WTC11 (cell line): ENCODE data around the gene EPC1. TPM values are rescaled to one million over a fixed set of nuclear protein-coding genes. Genes with fewer than 3 reads are reported as not detected.

Source experiments
- ATAC-seq: fragments of 200-7000 bp; cut with Tn5 transposase; 2 replicates; pipeline ENCODE4 v1.10.0; 2021; ENCODE audit warnings: mild to moderate bottlenecking, moderate library complexity
- CTCF ChIA-PET: fragments of 300-600 bp; sonication (Branson Sonifier 250); formaldehyde crosslinking; loops from one replicate; lab custom pipeline; 2021; ENCODE audit warnings: antibody characterized with exemption; lab: Charles Lee
- POLR2A ChIA-PET: fragments of 350-600 bp; sonication (Branson Sonifier 250); formaldehyde crosslinking; loops from one replicate; lab custom pipeline; 2021; ENCODE audit warnings: antibody characterized with exemption; lab: Charles Lee
- DNase-seq: peaks from one replicate; pipeline ENCODE4 v3.0.0; 2021; ENCODE audit warnings: low spot score
- H3K27ac Mint-ChIP-seq: 2 replicates; pipeline ENCODE4 v1.8.0; 2021; ENCODE audit warnings: mixed read lengths
- H3K27me3 Mint-ChIP-seq: 2 replicates; pipeline ENCODE4 v1.8.0; 2021; ENCODE audit warnings: low read depth, mild to moderate bottlenecking, moderate library complexity, mixed read lengths
- H3K36me3 Mint-ChIP-seq: 2 replicates; pipeline ENCODE4 v1.8.0; 2021; ENCODE audit warnings: mixed read lengths
- H3K4me1 Mint-ChIP-seq: 2 replicates; pipeline ENCODE4 v1.8.0; 2022; ENCODE audit warnings: mixed read lengths
- H3K4me3 Mint-ChIP-seq: 2 replicates; pipeline ENCODE4 v1.8.0; 2021; ENCODE audit warnings: mild to moderate bottlenecking, moderate library complexity, mixed read lengths
- H3K9me3 Mint-ChIP-seq: 2 replicates; pipeline ENCODE4 v1.8.0; 2021; ENCODE audit warnings: mixed read lengths
- AFF4 ChIP-seq: sonication (generic); formaldehyde crosslinking; IDR thresholded peaks from 2 replicates; pipeline ENCODE4 v1.8.1; 2023; ENCODE audit warnings: mild to moderate bottlenecking, missing genetic modification reagents, borderline replicate concordance
- ATF3 ChIP-seq: sonication (generic); formaldehyde crosslinking; conservative IDR thresholded peaks from 2 replicates; pipeline ENCODE4 v1.8.1; 2022; ENCODE audit warnings: mild to moderate bottlenecking, missing genetic modification reagents
- CREB1 ChIP-seq: sonication (generic); formaldehyde crosslinking; IDR thresholded peaks from 2 replicates; pipeline ENCODE4 v1.8.0; 2023; ENCODE audit warnings: mild to moderate bottlenecking, missing genetic modification reagents
- CREM ChIP-seq: sonication (generic); formaldehyde crosslinking; IDR thresholded peaks from 2 replicates; pipeline ENCODE4 v1.8.1; 2022; ENCODE audit warnings: mild to moderate bottlenecking, missing genetic modification reagents, moderate library complexity
- E2F1 ChIP-seq: sonication (generic); formaldehyde crosslinking; IDR thresholded peaks from 2 replicates; pipeline ENCODE4 v1.8.0; 2022; ENCODE audit warnings: mild to moderate bottlenecking, missing genetic modification reagents
- E2F5 ChIP-seq: sonication (generic); formaldehyde crosslinking; IDR thresholded peaks from 2 replicates; pipeline ENCODE4 v1.8.1; 2022; ENCODE audit warnings: mild to moderate bottlenecking, moderate library complexity, missing genetic modification reagents
- ETV6 ChIP-seq: sonication (generic); formaldehyde crosslinking; IDR thresholded peaks from 2 replicates; pipeline ENCODE4 v1.8.1; 2022; ENCODE audit warnings: mild to moderate bottlenecking, missing genetic modification reagents
- GRHL2 ChIP-seq: fragments of 250-450 bp; sonication (Bioruptor Pico); IDR thresholded peaks from 2 replicates; pipeline ENCODE4 v1.8.0; 2022; ENCODE audit warnings: mild to moderate bottlenecking, moderate library complexity; ENCODE audit not compliant: insufficient replicate concordance, severe bottlenecking
- GTF2I ChIP-seq: fragments of 250-450 bp; sonication (Bioruptor Pico); conservative IDR thresholded peaks from 2 replicates; pipeline ENCODE4 v1.4.0; 2021; ENCODE audit warnings: mild to moderate bottlenecking
- HMGXB4 ChIP-seq: sonication (generic); formaldehyde crosslinking; IDR thresholded peaks from 2 replicates; pipeline ENCODE4 v1.8.1; 2023; ENCODE audit warnings: mild to moderate bottlenecking, moderate library complexity, missing genetic modification reagents
- IRF1 ChIP-seq: sonication (generic); formaldehyde crosslinking; IDR thresholded peaks from 2 replicates; pipeline ENCODE4 v1.8.0; 2023; ENCODE audit warnings: missing genetic modification reagents
- NR2C2 ChIP-seq: sonication (generic); formaldehyde crosslinking; IDR thresholded peaks from 2 replicates; pipeline ENCODE4 v1.8.0; 2022; ENCODE audit warnings: mild to moderate bottlenecking, missing genetic modification reagents
- SMAD3 ChIP-seq: sonication (generic); formaldehyde crosslinking; IDR thresholded peaks from 2 replicates; pipeline ENCODE4 v1.8.0; 2022; ENCODE audit warnings: missing genetic modification reagents, mild to moderate bottlenecking, borderline replicate concordance
- SMAD4 ChIP-seq: sonication (generic); formaldehyde crosslinking; IDR thresholded peaks from 2 replicates; pipeline ENCODE4 v1.8.0; 2022; ENCODE audit warnings: mild to moderate bottlenecking, missing genetic modification reagents
- USF2 ChIP-seq: sonication (generic); formaldehyde crosslinking; IDR thresholded peaks from 2 replicates; pipeline ENCODE4 v1.8.1; 2023; ENCODE audit warnings: mild to moderate bottlenecking, missing genetic modification reagents, moderate library complexity
- ZNF396 ChIP-seq: fragments of 250-450 bp; sonication (Bioruptor Pico); IDR thresholded peaks from 2 replicates; pipeline ENCODE4 v1.8.0; 2021; ENCODE audit warnings: mild to moderate bottlenecking, moderate library complexity, borderline replicate concordance
- total RNA-seq: library from RNA; stranded (reverse); gene quantifications from 3 replicates; pipeline ENCODE4 v1.2.3, GENCODE V29; 2021
- TF ChIP-seq, protein P1 (sequence below): sonication (generic); formaldehyde crosslinking; IDR thresholded peaks from 2 replicates; pipeline ENCODE4 v1.8.0; 2022; ENCODE audit warnings: mild to moderate bottlenecking, missing genetic modification reagents
- TF ChIP-seq, protein P2 (sequence below): sonication (generic); formaldehyde crosslinking; IDR thresholded peaks from 2 replicates; pipeline ENCODE4 v1.8.0; 2022; ENCODE audit warnings: mild to moderate bottlenecking, missing genetic modification reagents

EPC1 gene
- total RNA-seq, 1 experiment from 2014 or later, result 22.5 TPM

DNA sequence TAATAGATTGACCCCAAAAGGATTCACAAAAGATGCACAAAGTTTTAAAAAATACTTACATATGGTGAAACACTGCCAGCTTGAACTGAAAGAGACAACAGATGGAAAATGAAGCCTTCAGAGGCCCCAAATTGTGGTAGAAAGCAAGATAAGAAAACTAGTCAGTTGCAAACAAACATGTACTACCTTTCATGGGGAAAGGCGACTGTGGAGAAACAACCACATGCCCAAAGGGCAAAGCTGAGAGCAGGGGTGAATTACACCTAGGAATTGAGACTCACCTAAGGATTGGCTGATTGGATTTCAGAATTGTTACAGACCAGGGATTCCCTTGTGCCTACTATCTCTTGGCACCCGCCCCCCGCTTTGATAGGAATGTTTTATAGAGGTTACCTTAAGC is 13.1 kb downstream of the EPC1 start:
- ChIA-PET POLR2A (no interaction called here), CTCF (interaction anchor here (1.8 kb wide), 1 partner anchor 12 kb away, joined by 7 read pairs; no protein-coding TSS in a partner anchor)
- H3K27me3 Mint-ChIP-seq, result no peaks in the 10 kb centered on the region
- TF ChIP-seq NR2C2 (CRISPR knock-in tag), result no peak
- no peak for TF ChIP-seq ATF3
- no peak for TF ChIP-seq CREB1 (CRISPR knock-in tag)
- TF ChIP-seq SMAD3 (CRISPR knock-in tag), result no peak
- TF ChIP-seq, protein P1, sequence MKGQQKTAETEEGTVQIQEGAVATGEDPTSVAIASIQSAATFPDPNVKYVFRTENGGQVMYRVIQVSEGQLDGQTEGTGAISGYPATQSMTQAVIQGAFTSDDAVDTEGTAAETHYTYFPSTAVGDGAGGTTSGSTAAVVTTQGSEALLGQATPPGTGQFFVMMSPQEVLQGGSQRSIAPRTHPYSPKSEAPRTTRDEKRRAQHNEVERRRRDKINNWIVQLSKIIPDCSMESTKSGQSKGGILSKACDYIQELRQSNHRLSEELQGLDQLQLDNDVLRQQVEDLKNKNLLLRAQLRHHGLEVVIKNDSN (CRISPR knock-in tag), result no peak
- TF ChIP-seq GTF2I (CRISPR knock-in tag), result no peak
- no peak for TF ChIP-seq GRHL2 (CRISPR knock-in tag)
- no peak for TF ChIP-seq SMAD4
- no peak for TF ChIP-seq E2F5
- TF ChIP-seq AFF4 (CRISPR knock-in tag), result no peak
- no peak for TF ChIP-seq ETV6 (CRISPR knock-in tag)
- TF ChIP-seq, protein P2, sequence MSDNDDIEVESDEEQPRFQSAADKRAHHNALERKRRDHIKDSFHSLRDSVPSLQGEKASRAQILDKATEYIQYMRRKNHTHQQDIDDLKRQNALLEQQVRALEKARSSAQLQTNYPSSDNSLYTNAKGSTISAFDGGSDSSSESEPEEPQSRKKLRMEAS (CRISPR knock-in tag), result no peak
- no peak for TF ChIP-seq CREM (CRISPR knock-in tag)
- TF ChIP-seq USF2 (CRISPR knock-in tag), result no peak
- no peak for TF ChIP-seq HMGXB4
- no peak for TF ChIP-seq E2F1
- TF ChIP-seq ZNF396 (CRISPR knock-in tag), result no peak
- TF ChIP-seq IRF1 (CRISPR knock-in tag), result no peak
- H3K4me3 Mint-ChIP-seq, result no peak overlapping the region
- peak overlapping the region; percentile 54; the same call in 1 of the 2 replicates for H3K27ac Mint-ChIP-seq
- H3K4me1 Mint-ChIP-seq, result peaks cover 76% of the 10 kb centered on the region
- no peaks in the 10 kb centered on the region for H3K9me3 Mint-ChIP-seq
- no peak for DNase-seq
- H3K36me3 Mint-ChIP-seq, result no peaks in the 10 kb centered on the region
- no peak for ATAC-seq
